ENCODE data around the gene CIP2A. TPM values are rescaled to one million over a fixed set of nuclear protein-coding genes. Genes with fewer than 3 reads are reported as not detected.

Gene CIP2A
- total and polyA plus RNA-seq, 2 experiments from 2014 or later = 48.1 to 63.5 TPM

- no peak overlapping the region for H3K4me2 ChIP-seq
- no peaks in the 10 kb centered on the region for H4K20me1 ChIP-seq (replicated peaks; ENCODE audit: insufficient read depth)
- H3K4me3 ChIP-seq = no peak overlapping the region
- H3K4me3 Mint-ChIP-seq = no peak overlapping the region
- peaks cover under 1% of the 10 kb centered on the region for H3K27me3 Mint-ChIP-seq (ENCODE audit: insufficient read depth, low read depth, poor library complexity)
- no peaks in the 10 kb centered on the region for H3K27me3 ChIP-seq (ENCODE audit: insufficient read depth)
- H3K27ac ChIP-seq (ENCODE audit: low read depth) = no peak overlapping the region
- TF ChIP-seq NANOG (IDR thresholded peaks at IDR 0.05; ENCODE audit: borderline replicate concordance) (no peak), EZH2 (IDR thresholded peaks at IDR 0.05; ENCODE audit: low read depth, unreplicated experiment) (no peak), ETS1 (IDR thresholded peaks at IDR 0.05) (no peak), STAT1 (IDR thresholded peaks at IDR 0.05; ENCODE audit: unreplicated experiment) (no peak), EZH2phosphoT487 (IDR thresholded peaks at IDR 0.05; ENCODE audit: unreplicated experiment) (no peak), POLR2AphosphoS5 (IDR thresholded peaks at IDR 0.05; ENCODE audit: low read depth) (no peak)
- TF ChIP-seq, protein P1, sequence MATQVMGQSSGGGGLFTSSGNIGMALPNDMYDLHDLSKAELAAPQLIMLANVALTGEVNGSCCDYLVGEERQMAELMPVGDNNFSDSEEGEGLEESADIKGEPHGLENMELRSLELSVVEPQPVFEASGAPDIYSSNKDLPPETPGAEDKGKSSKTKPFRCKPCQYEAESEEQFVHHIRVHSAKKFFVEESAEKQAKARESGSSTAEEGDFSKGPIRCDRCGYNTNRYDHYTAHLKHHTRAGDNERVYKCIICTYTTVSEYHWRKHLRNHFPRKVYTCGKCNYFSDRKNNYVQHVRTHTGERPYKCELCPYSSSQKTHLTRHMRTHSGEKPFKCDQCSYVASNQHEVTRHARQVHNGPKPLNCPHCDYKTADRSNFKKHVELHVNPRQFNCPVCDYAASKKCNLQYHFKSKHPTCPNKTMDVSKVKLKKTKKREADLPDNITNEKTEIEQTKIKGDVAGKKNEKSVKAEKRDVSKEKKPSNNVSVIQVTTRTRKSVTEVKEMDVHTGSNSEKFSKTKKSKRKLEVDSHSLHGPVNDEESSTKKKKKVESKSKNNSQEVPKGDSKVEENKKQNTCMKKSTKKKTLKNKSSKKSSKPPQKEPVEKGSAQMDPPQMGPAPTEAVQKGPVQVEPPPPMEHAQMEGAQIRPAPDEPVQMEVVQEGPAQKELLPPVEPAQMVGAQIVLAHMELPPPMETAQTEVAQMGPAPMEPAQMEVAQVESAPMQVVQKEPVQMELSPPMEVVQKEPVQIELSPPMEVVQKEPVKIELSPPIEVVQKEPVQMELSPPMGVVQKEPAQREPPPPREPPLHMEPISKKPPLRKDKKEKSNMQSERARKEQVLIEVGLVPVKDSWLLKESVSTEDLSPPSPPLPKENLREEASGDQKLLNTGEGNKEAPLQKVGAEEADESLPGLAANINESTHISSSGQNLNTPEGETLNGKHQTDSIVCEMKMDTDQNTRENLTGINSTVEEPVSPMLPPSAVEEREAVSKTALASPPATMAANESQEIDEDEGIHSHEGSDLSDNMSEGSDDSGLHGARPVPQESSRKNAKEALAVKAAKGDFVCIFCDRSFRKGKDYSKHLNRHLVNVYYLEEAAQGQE (IDR thresholded peaks at IDR 0.05; ENCODE audit: unreplicated experiment) = no peak
- TF ChIP-seq, protein P2, sequence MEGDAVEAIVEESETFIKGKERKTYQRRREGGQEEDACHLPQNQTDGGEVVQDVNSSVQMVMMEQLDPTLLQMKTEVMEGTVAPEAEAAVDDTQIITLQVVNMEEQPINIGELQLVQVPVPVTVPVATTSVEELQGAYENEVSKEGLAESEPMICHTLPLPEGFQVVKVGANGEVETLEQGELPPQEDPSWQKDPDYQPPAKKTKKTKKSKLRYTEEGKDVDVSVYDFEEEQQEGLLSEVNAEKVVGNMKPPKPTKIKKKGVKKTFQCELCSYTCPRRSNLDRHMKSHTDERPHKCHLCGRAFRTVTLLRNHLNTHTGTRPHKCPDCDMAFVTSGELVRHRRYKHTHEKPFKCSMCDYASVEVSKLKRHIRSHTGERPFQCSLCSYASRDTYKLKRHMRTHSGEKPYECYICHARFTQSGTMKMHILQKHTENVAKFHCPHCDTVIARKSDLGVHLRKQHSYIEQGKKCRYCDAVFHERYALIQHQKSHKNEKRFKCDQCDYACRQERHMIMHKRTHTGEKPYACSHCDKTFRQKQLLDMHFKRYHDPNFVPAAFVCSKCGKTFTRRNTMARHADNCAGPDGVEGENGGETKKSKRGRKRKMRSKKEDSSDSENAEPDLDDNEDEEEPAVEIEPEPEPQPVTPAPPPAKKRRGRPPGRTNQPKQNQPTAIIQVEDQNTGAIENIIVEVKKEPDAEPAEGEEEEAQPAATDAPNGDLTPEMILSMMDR (conservative IDR thresholded peaks at IDR 0.05; ENCODE audit: low read depth in 2 of 2) = no peak
- no peak overlapping the region for H3K27ac Mint-ChIP-seq
- H3K79me2 ChIP-seq (replicated peaks; ENCODE audit: insufficient read depth) = no peaks in the 10 kb centered on the region
- H3K36me3 ChIP-seq (ENCODE audit: insufficient read depth) = peaks cover 21% of the 10 kb centered on the region; the same call in 1 of the 2 replicates
- H3F3A ChIP-seq (replicated peaks; ENCODE audit: low read depth) = no peaks in the 10 kb centered on the region
- H2AFZ ChIP-seq = no peak overlapping the region
- no peak for ATAC-seq
- no peak for DNase-seq (ENCODE audit: low spot score)
- no peaks in the 10 kb centered on the region for H3K9me2 ChIP-seq (ENCODE audit: insufficient read depth)
- no peaks in the 10 kb centered on the region for H3K4me1 ChIP-seq (ENCODE audit: insufficient read depth)
- H3K4me1 Mint-ChIP-seq = no peaks in the 10 kb centered on the region
- H3K9me3 Mint-ChIP-seq = no peaks in the 10 kb centered on the region
- peaks cover 22% of the 10 kb centered on the region for H3K36me3 Mint-ChIP-seq (ENCODE audit: low read depth)
Observed at GRCh38 chr3:108566599-108566998, 22.6 kb downstream of the CIP2A start.

- H3K4me2 ChIP-seq = no peak overlapping the region
- no peaks in the 10 kb centered on the region for H3K9me3 Mint-ChIP-seq
- no peak overlapping the region for H3K4me3 ChIP-seq
- H3K36me3 Mint-ChIP-seq (ENCODE audit: low read depth) = peaks cover 32% of the 10 kb centered on the region
- H3K4me1 Mint-ChIP-seq = no peaks in the 10 kb centered on the region
- DNase-seq (ENCODE audit: low spot score) (no peak), ATAC-seq (no peak)
- H3K27ac Mint-ChIP-seq = no peak overlapping the region
- H3K79me2 ChIP-seq (replicated peaks; ENCODE audit: insufficient read depth) = no peaks in the 10 kb centered on the region
- H3K9me2 ChIP-seq (ENCODE audit: insufficient read depth) = no peaks in the 10 kb centered on the region
- H3K27me3 ChIP-seq (ENCODE audit: insufficient read depth) = no peaks in the 10 kb centered on the region
- H3K4me1 ChIP-seq (ENCODE audit: insufficient read depth) = no peaks in the 10 kb centered on the region
- no peaks in the 10 kb centered on the region for H3F3A ChIP-seq (replicated peaks; ENCODE audit: low read depth)
- no peak overlapping the region for H3K27ac ChIP-seq (ENCODE audit: low read depth)
- H2AFZ ChIP-seq = no peak overlapping the region
- H4K20me1 ChIP-seq (replicated peaks; ENCODE audit: insufficient read depth) = 0 out of 2 replicates have a peak, but pooled peaks cover 3% of the 10 kb centered on the region
- no peak overlapping the region for H3K4me3 Mint-ChIP-seq
- no peak for TF ChIP-seq EZH2 (IDR thresholded peaks at IDR 0.05; ENCODE audit: low read depth, unreplicated experiment)
- TF ChIP-seq ZNF114 (CRISPR knock-in tag; IDR thresholded peaks at IDR 0.05) = no peak
- no peak for TF ChIP-seq NANOG (IDR thresholded peaks at IDR 0.05; ENCODE audit: borderline replicate concordance)
- TF ChIP-seq POLR2AphosphoS5 (IDR thresholded peaks at IDR 0.05; ENCODE audit: low read depth) = no peak
- peaks cover 3% of the 10 kb centered on the region for H3K27me3 Mint-ChIP-seq (ENCODE audit: insufficient read depth, low read depth, poor library complexity)
- H3K36me3 ChIP-seq (ENCODE audit: insufficient read depth) = peaks cover 24% of the 10 kb centered on the region; the same call in 1 of the 2 replicates
Observed at GRCh38 chr3:108565506-108565905, 23.7 kb downstream of the CIP2A start.

Measured in GM23338 (cell line).